NB4 (cell line): ENCODE results near the gene SLC12A6.
"Not testable (repeated sequence)": the region's sequence is repeated elsewhere in the genome, so short reads cannot be mapped to it uniquely, and the experiment has no call there.

Experiments
- DNase-seq: peaks from one replicate; pipeline ENCODE4 v3.0.0; 2010; ENCODE audit warnings: low read depth
- H3K4me3 ChIP-seq: one replicate; pipeline ENCODE4 v1.5.1; 2011; ENCODE audit warnings: mild to moderate bottlenecking, low read depth, low read length, moderate library complexity
- CTCF ChIP-seq: IDR thresholded peaks from one replicate; pipeline ENCODE4 v1.5.1; 2012; ENCODE audit warnings: low read depth, low read length
- MYC ChIP-seq: IDR thresholded peaks from 2 replicates; pipeline ENCODE4 v1.6.1; 2011; ENCODE audit warnings: low read depth, low read length
- POLR2A ChIP-seq: IDR thresholded peaks from 2 replicates; pipeline ENCODE4 v1.6.1; 2011; ENCODE audit warnings: mild to moderate bottlenecking; ENCODE audit not compliant: insufficient read length; ENCODE audit errors: extremely low read depth
- TF ChIP-seq, protein P1 (sequence below): IDR thresholded peaks from 2 replicates; pipeline ENCODE4 v1.6.1; 2011; ENCODE audit warnings: low read depth, low read length

SLC12A6 gene

GRCh38 chr15:34193272-34193671 lies 144.3 kb downstream of the SLC12A6 start:
- H3K4me3 ChIP-seq, DNase-seq: not testable (repeated sequence)
- TF ChIP-seq CTCF = peak; percentile 10

DNA sequence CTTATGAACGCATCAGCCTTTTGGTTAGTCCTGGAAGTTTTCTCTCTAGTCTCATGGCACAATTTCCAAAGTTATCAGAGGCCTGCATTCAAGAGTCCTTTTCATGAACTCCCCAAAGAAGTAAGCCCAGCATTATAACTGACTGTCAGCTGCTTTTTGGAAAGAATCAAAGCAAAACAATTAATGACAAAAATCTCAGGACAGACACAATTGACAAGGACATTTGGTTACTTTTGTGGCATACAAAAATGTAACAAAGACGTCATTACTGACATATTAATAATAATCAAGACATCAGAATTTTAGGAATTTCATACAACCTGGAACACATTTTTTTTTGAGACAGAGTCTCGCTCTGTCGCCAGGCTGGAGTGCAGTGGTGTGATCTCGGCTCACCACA lies 148.9 kb downstream of the SLC12A6 start:
- H3K4me3 ChIP-seq = no peak overlapping the region
- DNase-seq = no peak
- TF ChIP-seq, protein P1, sequence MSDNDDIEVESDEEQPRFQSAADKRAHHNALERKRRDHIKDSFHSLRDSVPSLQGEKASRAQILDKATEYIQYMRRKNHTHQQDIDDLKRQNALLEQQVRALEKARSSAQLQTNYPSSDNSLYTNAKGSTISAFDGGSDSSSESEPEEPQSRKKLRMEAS = no peak
- TF ChIP-seq POLR2A (no peak), CTCF (no peak), MYC (no peak)

- TF ChIP-seq POLR2A (no peak), CTCF (no peak), MYC (no peak)
- TF ChIP-seq, protein P1 = no peak
- H3K4me3 ChIP-seq = no peak overlapping the region
- DNase-seq = peak; percentile 36
These were observed 151.9 kb downstream of the SLC12A6 start for GRCh38 chr15:34185666-34186065.

DNA sequence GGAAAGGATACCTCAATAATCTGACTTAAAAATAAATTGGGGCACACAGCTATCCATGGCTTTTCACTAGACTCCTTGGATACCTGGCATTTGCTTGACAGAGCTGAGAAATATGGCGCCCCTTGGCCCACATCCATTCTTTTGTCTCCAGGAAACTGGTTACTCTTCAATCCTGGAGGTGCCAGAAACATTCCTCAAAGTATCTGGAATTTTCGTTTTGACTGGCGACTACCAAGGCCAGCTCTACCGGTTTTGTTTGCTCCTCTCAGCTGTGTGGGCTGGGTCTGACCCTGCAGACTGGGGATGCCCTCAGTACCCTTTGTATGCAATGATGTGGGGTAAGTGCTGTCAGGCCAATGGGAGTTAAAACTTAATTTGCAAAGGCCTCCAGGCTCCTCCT lies 154.6 kb downstream of the SLC12A6 start:
- no peak overlapping the region for H3K4me3 ChIP-seq
- DNase-seq = no peak
- no peak for TF ChIP-seq CTCF
- no peak for TF ChIP-seq MYC
- no peak for TF ChIP-seq POLR2A
- TF ChIP-seq, protein P1 = no peak
